Tibial nerve (tissue), 4 donors: Measurements from ENCODE around the gene WDR88. TPM values are rescaled to one million over a fixed set of nuclear protein-coding genes. Genes with fewer than 3 reads are reported as not detected.
"Not testable (repeated sequence)": the region's sequence is repeated elsewhere in the genome, so short reads cannot be mapped to it uniquely, and the experiment has no call there.

Experiments used
- DNase-seq, 2 donors: peaks; one replicate each; pipeline ENCODE4 v3.0.0-alpha.2; 2019; ENCODE audit warnings: low spot score in 2 of 2
- H3K27ac ChIP-seq, 4 donors: fragments of 200-600 bp; sonication (generic) in 3 of 4; one replicate each; pipeline ENCODE4 v1.5.1; 2017 to 2019; ENCODE audit warnings: mild to moderate bottlenecking in 1 of 4
- H3K27me3 ChIP-seq, 2 donors: fragments of 200-600 bp; sonication (generic) in 1 of 2; one replicate each; pipeline versions ENCODE4 v1.5.1 to v1.6.0; 2017 to 2019
- H3K36me3 ChIP-seq, 3 donors: fragments of 200-600 bp; sonication (generic); one replicate each; pipeline ENCODE4 v1.5.1; 2018 to 2019
- H3K4me1 ChIP-seq, 4 donors: fragments of 200-600 bp; sonication (generic) in 3 of 4; one replicate each; pipeline ENCODE4 v1.5.1; 2017 to 2019
- H3K4me3 ChIP-seq, 4 donors: fragments of 200-600 bp; sonication (generic) in 3 of 4; one replicate each; pipeline ENCODE4 v1.5.1; 2017 to 2019; ENCODE audit warnings: mild to moderate bottlenecking in 1 of 4, moderate library complexity in 1 of 4
- H3K9me3 ChIP-seq, 4 donors: fragments of 200-600 bp; sonication (generic) in 3 of 4; one replicate each; pipeline ENCODE4 v1.5.1; 2017 to 2019
- EP300 ChIP-seq, 2 donors: sonication (generic); formaldehyde crosslinking; IDR thresholded peaks; one replicate each; pipeline ENCODE4 v1.6.1; 2017; ENCODE audit warnings: antibody characterized with exemption in 2 of 2, mild to moderate bottlenecking in 1 of 2
- POLR2A ChIP-seq, 2 donors: fragments of 450-650 bp; IDR thresholded peaks; one replicate each; pipeline ENCODE4 v1.6.1; 2017; ENCODE audit warnings: antibody characterized with exemption in 2 of 2, mild to moderate bottlenecking in 2 of 2, moderate library complexity in 2 of 2
- WGBS, 2 donors: methylation state at CpG; one replicate each; pipeline ENCODE4 v1.1.5; 2018; 5-methylcytosine and 5-hydroxymethylcytosine counted together
- total RNA-seq, 4 donors: library from RNA; depleted of rRNA; stranded (reverse); fragments of >200 nt; gene quantifications; one replicate each; pipeline ENCODE4 v1.1.0, GENCODE V29; 2016
- TF ChIP-seq, protein P1 (sequence below), 5 experiments: fragments of 200-600 bp in 3 of 5; fragments of 450-650 bp in 2 of 5; sonication (generic) in 3 of 5; IDR thresholded peaks; one replicate each; pipeline ENCODE4 v1.5.1; 2016 to 2019; ENCODE audit warnings: antibody characterized with exemption in 5 of 5, mild to moderate bottlenecking in 3 of 5, moderate library complexity in 2 of 5

The WDR88 gene
- total RNA-seq, 4 donors from 2014 or later, result not detected

DNA sequence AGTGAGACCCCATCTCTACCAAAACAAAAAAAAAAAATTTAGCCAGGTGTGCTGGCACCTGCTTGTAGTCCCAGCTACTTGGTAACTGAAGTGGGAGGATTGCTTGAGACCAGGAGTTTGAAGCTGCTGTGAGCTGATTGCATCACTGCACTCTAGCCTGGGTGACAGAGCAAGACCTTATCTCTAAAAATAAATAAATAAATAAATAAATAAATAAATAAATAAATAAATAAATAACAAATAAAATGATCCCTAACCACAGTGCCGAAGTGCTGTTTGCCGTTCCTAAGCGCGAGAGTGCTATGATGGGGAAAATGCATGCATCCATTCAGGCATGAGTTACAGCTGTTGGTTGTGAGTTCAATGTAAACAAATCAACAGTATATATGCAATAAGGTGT is 27.2 kb downstream of the WDR88 start:
- H3K9me3 ChIP-seq, result no peaks in the 10 kb centered on the region
- H3K4me3 ChIP-seq, result no peak overlapping the region
- DNase-seq, result no peak
- TF ChIP-seq POLR2A (IDR thresholded peaks at IDR 0.05) (no peak), EP300 (IDR thresholded peaks at IDR 0.05) (no peak)
- TF ChIP-seq, protein P1, sequence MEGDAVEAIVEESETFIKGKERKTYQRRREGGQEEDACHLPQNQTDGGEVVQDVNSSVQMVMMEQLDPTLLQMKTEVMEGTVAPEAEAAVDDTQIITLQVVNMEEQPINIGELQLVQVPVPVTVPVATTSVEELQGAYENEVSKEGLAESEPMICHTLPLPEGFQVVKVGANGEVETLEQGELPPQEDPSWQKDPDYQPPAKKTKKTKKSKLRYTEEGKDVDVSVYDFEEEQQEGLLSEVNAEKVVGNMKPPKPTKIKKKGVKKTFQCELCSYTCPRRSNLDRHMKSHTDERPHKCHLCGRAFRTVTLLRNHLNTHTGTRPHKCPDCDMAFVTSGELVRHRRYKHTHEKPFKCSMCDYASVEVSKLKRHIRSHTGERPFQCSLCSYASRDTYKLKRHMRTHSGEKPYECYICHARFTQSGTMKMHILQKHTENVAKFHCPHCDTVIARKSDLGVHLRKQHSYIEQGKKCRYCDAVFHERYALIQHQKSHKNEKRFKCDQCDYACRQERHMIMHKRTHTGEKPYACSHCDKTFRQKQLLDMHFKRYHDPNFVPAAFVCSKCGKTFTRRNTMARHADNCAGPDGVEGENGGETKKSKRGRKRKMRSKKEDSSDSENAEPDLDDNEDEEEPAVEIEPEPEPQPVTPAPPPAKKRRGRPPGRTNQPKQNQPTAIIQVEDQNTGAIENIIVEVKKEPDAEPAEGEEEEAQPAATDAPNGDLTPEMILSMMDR (IDR thresholded peaks at IDR 0.05), result no peak
- no peak overlapping the region for H3K27ac ChIP-seq
- H3K27me3 ChIP-seq, result no peaks in the 10 kb centered on the region
- WGBS, 2 donors, result 96 to 97% methylated on average over 4 of the region's 4 CpGs
- no peaks in the 10 kb centered on the region for H3K4me1 ChIP-seq
- no peaks in the 10 kb centered on the region for H3K36me3 ChIP-seq

DNA sequence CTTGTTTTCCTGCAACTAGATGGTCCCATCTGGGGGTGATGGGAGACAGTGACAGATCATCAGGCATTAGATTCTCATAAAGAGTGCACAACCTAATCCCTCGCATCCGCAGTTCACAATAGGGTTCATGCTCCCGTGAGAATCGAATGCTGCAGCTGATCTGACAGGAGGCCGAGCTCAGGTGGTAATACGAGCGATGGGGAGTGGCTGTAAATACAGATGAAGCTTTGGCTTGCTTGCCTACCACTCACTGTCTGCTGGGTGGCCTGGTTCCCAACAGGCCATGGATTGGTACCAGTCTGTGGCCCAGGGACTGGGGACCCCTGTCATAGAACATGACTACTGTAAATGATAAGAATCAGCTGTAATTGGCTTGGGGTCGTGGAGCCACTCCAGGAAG is 28.0 kb downstream of the WDR88 start:
- Histone ChIP-seq H3K27me3 (no peaks in the 10 kb centered on the region), H3K36me3 (no peaks in the 10 kb centered on the region), H3K9me3 (no peaks in the 10 kb centered on the region), H3K4me1 (no peaks in the 10 kb centered on the region), H3K4me3 (no peak overlapping the region), H3K27ac (no peak overlapping the region)
- TF ChIP-seq POLR2A (IDR thresholded peaks at IDR 0.05) (no peak), EP300 (IDR thresholded peaks at IDR 0.05) (no peak)
- TF ChIP-seq, protein P1 (IDR thresholded peaks at IDR 0.05), result no peak
- 89 to 90% methylated on average over 8 of the region's 8 CpGs for WGBS, 2 donors
- DNase-seq, result no peak

DNA sequence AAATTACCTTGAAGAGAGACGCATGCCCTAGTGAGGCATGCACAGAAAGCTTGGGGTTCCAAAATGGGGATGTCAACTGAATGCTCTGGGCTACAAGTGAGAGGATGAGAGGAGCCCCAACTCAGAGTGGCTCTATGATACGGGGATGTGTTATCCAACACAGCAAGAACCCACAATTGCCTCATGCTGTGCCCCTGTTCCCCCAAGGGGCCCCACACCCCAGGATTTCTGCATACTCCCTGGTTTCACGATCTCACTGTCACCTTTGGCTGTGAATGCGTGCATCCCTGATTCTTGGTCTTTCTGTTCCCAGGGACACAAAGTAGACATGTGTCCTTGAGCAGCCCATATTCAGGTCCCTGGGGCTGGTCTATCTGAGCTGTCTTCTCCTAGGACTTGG is 29.3 kb downstream of the WDR88 start:
- WGBS, 2 donors, result 61 to 88% methylated on average over 4 of the region's 4 CpGs
- no peak overlapping the region for H3K27ac ChIP-seq
- H3K27me3 ChIP-seq, result no peaks in the 10 kb centered on the region

DNA sequence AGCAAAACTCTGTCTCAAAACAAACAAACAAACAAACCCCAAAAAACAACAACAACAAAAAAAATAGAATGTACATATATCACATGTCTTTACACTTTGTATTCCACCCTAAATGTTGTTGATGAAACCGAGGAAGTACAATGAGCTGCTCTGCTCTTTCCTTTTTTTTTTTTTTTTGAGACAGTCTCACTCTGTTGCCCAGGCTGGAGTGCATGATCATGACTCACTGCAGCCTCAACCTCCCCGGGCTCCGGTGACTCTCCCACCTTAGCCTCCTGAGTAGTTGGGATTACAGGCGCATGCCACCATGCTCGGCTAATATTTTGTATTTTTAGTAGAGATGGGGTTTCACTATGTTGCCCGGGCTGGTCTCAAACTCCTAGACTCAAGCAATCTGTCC is 31.6 kb downstream of the WDR88 start:
- 86 to 92% methylated on average over 6 of the region's 6 CpGs for WGBS, 2 donors
- no peak for DNase-seq
- H3K9me3 ChIP-seq, result peaks cover 0 to 7% (median 0%) of the 10 kb centered on the region in 4 donors
- no peak overlapping the region for H3K4me3 ChIP-seq
- H3K27ac ChIP-seq, result no peak overlapping the region
- TF ChIP-seq EP300 (IDR thresholded peaks at IDR 0.05), result no peak
- TF ChIP-seq POLR2A (IDR thresholded peaks at IDR 0.05), result no peak
- TF ChIP-seq, protein P1 (IDR thresholded peaks at IDR 0.05), result no peak
- no peaks in the 10 kb centered on the region for H3K27me3 ChIP-seq
- H3K36me3 ChIP-seq, result no peaks in the 10 kb centered on the region
- no peaks in the 10 kb centered on the region for H3K4me1 ChIP-seq

More for the DNA sequence above, 29.3 kb downstream of the WDR88 start:
- Histone ChIP-seq H3K9me3 (no peaks in the 10 kb centered on the region), H3K4me3 (no peak overlapping the region), H3K36me3 (no peaks in the 10 kb centered on the region), H3K4me1 (no peaks in the 10 kb centered on the region)
- TF ChIP-seq POLR2A (IDR thresholded peaks at IDR 0.05) (no peak), EP300 (IDR thresholded peaks at IDR 0.05) (no peak)
- TF ChIP-seq, protein P1 (IDR thresholded peaks at IDR 0.05), result no peak
- DNase-seq, result no peak

DNA sequence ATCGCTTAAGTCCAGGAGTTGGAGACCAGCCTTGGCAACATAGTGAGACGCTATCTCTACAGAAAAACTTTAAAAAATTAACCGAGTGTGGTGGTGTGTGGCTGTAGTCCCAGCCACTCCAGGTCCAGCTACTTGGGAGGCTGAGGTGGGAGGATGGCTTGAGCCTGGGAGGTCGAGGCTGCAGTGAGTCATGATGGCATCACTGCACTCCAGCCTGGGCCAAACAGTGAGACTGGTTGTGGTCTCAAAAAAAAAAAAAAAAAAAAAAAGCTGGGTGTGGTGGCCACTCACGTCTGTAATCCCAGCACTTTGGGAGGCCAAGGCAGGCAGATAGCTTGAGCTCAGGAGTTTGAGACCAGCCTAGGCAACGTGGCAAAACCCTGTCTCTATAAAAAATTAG is 34.1 kb downstream of the WDR88 start:
- WGBS, 2 donors, result 70 to 76% methylated on average over 6 of the region's 6 CpGs
- not testable (repeated sequence) for DNase-seq, H3K27ac ChIP-seq, H3K9me3 ChIP-seq, H3K36me3 ChIP-seq, H3K4me3 ChIP-seq, H3K27me3 ChIP-seq, H3K4me1 ChIP-seq

DNA sequence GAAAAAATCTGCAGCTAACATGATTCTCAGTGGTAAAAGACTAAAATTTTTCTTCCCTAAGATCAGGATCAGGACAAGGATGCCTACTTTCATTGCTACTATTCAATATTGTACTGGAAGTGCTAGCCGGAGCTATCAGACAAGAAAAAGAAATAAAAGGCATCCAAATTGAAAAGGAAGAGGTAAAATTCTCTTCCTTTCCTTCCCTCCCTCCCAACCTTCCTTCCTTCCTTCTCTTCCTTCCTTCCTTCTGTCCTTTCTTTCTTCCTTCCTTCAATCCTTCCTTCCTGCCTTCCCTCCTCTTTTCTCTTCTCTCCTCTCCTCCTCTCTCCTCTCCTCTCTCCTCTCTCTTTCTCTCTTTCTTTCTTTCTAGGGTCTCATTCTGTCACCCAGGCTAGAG is 35.5 kb downstream of the WDR88 start:
- DNase-seq, result no peak
- Histone ChIP-seq H3K27me3 (no peaks in the 10 kb centered on the region), H3K9me3 (peaks cover 0 to 10% (median 0%) of the 10 kb centered on the region in 4 donors), H3K27ac (no peak overlapping the region), H3K4me3 (no peak overlapping the region), H3K36me3 (no peaks in the 10 kb centered on the region), H3K4me1 (no peaks in the 10 kb centered on the region)
- TF ChIP-seq EP300 (IDR thresholded peaks at IDR 0.05) (no peak), POLR2A (IDR thresholded peaks at IDR 0.05) (no peak)
- TF ChIP-seq, protein P1 (IDR thresholded peaks at IDR 0.05), result no peak
- WGBS, 2 donors, result 95% methylated on average over 1 of the region's 1 CpG
